ENCODE measurements around the gene ACAA1. TPM values are rescaled to one million over a fixed set of nuclear protein-coding genes. Genes with fewer than 3 reads are reported as not detected.
"Not testable (repeated sequence)": the region's sequence is repeated elsewhere in the genome, so short reads cannot be mapped to it uniquely, and the experiment has no call there.

Gene ACAA1
- total RNA-seq, 1 experiment from 2014 or later, result 58.9 TPM

DNA sequence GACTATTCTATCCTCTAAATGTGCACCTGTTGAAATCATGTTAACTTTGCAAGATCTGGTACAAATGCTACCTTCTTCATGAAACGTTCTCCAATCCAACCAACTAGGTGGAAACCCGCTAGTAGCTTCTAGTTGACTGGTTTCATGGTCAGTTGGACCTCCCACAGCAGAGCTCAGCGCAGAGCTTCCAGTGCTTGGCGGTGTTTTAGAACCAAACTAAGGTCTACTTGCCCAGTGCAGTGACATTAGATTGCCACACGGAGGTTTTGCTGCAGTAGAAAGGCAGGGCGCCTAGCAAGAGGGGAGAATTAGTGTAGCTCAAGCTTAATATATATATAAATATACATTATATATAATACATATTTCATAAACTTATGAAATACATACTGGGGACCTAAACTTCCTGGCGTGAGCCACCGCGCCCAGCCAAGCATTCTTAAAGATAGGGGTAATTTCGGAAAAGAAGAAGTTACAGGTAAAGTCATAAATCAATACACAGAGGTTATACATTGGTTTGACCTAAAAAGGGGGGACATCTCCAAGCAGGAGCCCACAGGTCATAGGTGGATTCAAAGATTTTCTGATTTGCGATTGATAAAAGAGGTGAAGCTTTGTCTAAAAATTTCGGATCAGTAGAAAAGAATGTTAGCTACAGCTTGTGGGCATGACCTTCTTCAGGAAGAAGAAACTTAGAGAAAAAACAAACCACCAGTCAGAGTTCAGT, 26.4 kb upstream of the ACAA1 start:
- TF ChIP-seq CTCF (conservative IDR thresholded peaks at IDR 0.05), result no peak
- TF ChIP-seq EZH2 (IDR thresholded peaks at IDR 0.05; ENCODE audit: low read depth), result no peak
- Histone ChIP-seq H4K20me1 (ENCODE audit: insufficient read depth) (no peaks in the 10 kb centered on the region), H3K9me2 (ENCODE audit: insufficient read depth) (no peaks in the 10 kb centered on the region), H3K4me3 (no peak overlapping the region), H2AFZ (no peak overlapping the region), H3K36me3 (ENCODE audit: low read depth) (no peaks in the 10 kb centered on the region), H3K9me3 (ENCODE audit: insufficient read depth, low read depth) (no peaks in the 10 kb centered on the region), H3F3A (ENCODE audit: insufficient read depth, low read depth) (peaks cover 22% of the 10 kb centered on the region), H3K4me2 (peak overlapping the region; percentile 88; the same call in 1 of the 2 replicates), H3K27me3 (ENCODE audit: insufficient read depth, low read depth) (no peaks in the 10 kb centered on the region), H3K79me2 (ENCODE audit: low read depth) (peaks cover 26% of the 10 kb centered on the region), H3K27ac (peak overlapping the region; percentile 96; the same call in 1 of the 2 replicates), H3K4me1 (replicated peaks; ENCODE audit: insufficient read depth) (peaks cover 26% of the 10 kb centered on the region)
- ChIA-PET POLR2A (ENCODE audit: unreplicated experiment) (interaction anchor here (0.7 kb wide), 3 partner anchors 8 to 333 kb away, joined by 8 to 10 read pairs (median 9); partner anchors contain the start of genes ACAA1 and EXOG), CTCF (interaction anchor here (0.8 kb wide), 1 partner anchor 22 kb away, joined by 5 read pairs; no protein-coding TSS in a partner anchor)
- intact Hi-C loops (cut with micrococcal nuclease; ENCODE audit: unreplicated experiment), result no loop called here
- BruUV-seq (replicated peaks), result no TSS peak
- DNase-seq, result no peak

DNA sequence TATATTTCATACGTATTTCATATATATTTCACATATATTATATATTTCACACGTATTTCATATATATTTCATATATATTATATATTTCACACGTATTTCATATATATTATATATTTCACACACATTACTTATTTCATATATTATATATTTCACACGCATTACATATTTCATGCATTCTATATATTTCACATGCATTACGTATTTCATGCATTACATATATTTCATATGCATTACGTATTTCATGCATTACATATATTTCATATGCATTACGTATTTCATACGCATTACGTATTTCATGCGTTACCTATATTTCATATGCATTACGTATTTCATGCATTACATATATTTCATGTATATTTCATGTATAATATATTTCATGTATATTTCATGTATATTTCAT, 23.8 kb upstream of the ACAA1 start:
- H3K4me2 ChIP-seq; intact Hi-C loops (cut with micrococcal nuclease; ENCODE audit: unreplicated experiment); H3K9me2 ChIP-seq (ENCODE audit: insufficient read depth); H4K20me1 ChIP-seq (ENCODE audit: insufficient read depth); DNase-seq; POLR2A ChIA-PET (ENCODE audit: unreplicated experiment); H2AFZ ChIP-seq; H3K27me3 ChIP-seq (ENCODE audit: insufficient read depth, low read depth); H3K9me3 ChIP-seq (ENCODE audit: insufficient read depth, low read depth); BruUV-seq (replicated peaks); H3K36me3 ChIP-seq (ENCODE audit: low read depth); CTCF ChIA-PET; H3K27ac ChIP-seq; H3K4me3 ChIP-seq; H3K79me2 ChIP-seq (ENCODE audit: low read depth): not testable (repeated sequence)
- H3K4me1 ChIP-seq (replicated peaks; ENCODE audit: insufficient read depth), result peaks cover 33% of the 10 kb centered on the region
- peaks cover 34% of the 10 kb centered on the region for H3F3A ChIP-seq (ENCODE audit: insufficient read depth, low read depth)

GRCh38 chr3:38158472-38158871, 21.5 kb upstream of the ACAA1 start:
- TF ChIP-seq EZH2 (IDR thresholded peaks at IDR 0.05; ENCODE audit: low read depth) (no peak), CTCF (conservative IDR thresholded peaks at IDR 0.05) (no peak)
- Histone ChIP-seq H3F3A (ENCODE audit: insufficient read depth, low read depth) (peaks cover 35% of the 10 kb centered on the region), H3K4me2 (no peak overlapping the region), H3K9me2 (ENCODE audit: insufficient read depth) (no peaks in the 10 kb centered on the region), H4K20me1 (ENCODE audit: insufficient read depth) (no peaks in the 10 kb centered on the region), H3K36me3 (ENCODE audit: low read depth) (no peaks in the 10 kb centered on the region), H2AFZ (no peak overlapping the region), H3K4me1 (replicated peaks; ENCODE audit: insufficient read depth) (peaks cover 45% of the 10 kb centered on the region), H3K27ac (no peak overlapping the region), H3K79me2 (ENCODE audit: low read depth) (no peaks in the 10 kb centered on the region), H3K9me3 (ENCODE audit: insufficient read depth, low read depth) (no peaks in the 10 kb centered on the region), H3K4me3 (no peak overlapping the region), H3K27me3 (ENCODE audit: insufficient read depth, low read depth) (no peaks in the 10 kb centered on the region)
- ChIA-PET POLR2A (ENCODE audit: unreplicated experiment) (no interaction called here), CTCF (no interaction called here)
- BruUV-seq (replicated peaks), result no TSS peak
- no peak for DNase-seq
- intact Hi-C loops (cut with micrococcal nuclease; ENCODE audit: unreplicated experiment), result no loop called here
